ENCODE measurements around the gene FREM2.

FREM2 gene

DNA sequence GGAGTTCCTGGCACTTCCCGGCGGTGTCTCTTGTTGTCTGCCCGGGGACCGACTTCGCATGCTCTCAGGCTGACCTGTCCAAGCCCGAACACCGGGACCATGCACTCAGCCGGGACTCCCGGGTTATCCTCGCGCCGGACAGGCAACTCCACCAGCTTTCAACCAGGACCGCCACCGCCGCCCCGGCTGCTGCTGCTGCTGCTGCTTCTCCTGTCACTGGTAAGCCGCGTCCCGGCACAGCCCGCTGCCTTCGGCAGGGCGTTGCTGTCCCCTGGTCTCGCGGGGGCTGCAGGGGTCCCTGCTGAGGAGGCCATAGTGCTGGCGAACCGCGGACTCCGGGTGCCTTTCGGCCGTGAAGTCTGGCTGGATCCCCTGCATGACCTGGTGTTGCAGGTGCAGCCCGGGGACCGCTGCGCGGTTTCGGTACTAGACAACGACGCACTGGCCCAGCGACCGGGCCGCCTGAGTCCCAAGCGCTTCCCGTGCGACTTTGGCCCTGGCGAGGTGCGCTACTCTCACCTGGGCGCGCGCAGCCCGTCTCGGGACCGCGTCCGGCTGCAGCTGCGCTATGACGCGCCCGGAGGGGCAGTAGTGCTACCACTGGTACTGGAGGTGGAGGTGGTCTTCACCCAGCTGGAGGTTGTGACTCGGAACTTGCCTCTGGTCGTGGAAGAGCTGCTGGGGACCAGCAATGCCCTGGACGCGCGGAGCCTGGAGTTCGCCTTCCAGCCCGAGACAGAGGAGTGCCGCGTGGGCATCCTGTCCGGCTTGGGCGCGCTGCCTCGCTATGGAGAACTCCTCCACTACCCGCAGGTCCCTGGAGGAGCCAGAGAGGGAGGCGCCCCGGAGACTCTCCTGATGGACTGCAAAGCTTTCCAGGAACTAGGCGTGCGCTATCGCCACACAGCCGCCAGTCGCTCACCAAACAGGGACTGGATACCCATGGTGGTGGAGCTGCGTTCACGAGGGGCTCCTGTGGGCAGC, 661 bp downstream of the FREM2 start:
- DNase-seq, result no peak

DNA sequence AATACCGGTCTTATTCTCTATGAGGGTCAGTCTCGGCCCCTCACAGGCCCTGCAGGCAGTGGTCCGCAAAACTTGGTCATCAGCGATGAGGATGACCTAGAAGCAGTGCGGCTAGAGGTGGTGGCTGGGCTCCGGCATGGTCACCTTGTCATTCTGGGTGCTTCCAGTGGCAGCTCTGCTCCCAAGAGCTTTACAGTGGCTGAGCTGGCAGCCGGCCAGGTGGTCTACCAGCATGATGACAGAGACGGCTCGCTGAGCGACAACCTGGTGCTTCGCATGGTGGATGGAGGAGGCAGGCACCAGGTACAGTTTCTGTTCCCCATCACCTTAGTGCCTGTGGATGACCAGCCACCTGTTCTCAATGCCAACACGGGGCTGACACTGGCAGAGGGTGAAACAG, 1.8 kb downstream of the FREM2 start:
- no peak for DNase-seq

DNA sequence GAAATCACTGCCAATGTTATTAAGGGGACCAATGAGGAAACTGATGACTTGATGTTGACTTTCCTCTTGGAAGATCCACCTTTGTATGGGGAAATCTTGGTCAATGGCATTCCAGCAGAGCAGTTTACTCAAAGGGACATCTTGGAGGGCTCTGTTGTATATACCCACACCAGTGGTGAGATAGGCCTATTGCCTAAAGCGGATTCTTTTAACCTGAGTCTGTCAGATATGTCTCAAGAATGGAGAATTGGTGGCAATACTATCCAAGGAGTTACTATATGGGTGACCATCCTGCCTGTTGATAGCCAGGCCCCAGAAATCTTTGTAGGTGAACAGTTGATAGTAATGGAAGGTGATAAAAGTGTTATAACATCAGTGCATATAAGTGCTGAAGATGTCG, 3.4 kb downstream of the FREM2 start:
- DNase-seq, result no peak

DNA sequence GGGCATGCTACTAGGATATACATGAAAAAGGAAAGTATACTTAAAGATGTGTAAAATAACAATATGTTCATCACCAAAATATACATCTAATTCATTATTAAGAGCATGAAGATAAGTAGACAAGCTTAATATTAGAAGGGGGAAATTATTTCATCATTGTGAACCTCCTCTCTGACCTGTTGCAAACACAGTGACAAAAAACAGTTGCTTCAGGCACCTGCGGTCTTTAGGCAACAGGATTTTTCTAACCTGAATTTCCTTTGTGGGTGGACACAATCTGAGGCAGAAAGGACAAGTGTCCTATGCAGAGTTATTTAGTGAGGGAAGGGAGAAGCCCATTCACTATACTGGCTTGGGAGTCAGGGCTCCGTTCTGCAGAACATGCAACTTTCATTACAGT, 6.3 kb downstream of the FREM2 start:
- no peak for DNase-seq

DNA sequence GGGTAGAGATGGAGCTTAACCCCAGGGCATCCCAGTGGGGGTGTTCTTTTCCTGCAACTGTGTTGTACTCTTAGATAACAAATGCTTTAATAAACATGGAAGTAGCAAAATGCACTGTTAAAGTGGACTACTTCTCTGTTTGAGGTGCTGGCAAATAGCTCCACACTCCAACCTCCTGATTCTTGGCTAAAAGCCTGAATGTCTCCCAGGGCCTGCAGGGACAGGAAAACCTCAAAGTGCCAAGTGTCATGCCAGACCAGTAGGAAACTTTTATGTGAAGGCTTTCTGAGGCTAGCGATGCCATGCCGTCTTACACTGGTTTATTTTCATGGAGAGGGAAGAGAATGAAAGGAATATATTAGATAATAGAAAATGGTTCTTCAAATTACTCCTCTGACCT, 6.8 kb downstream of the FREM2 start:
- DNase-seq, result no peak

DNA sequence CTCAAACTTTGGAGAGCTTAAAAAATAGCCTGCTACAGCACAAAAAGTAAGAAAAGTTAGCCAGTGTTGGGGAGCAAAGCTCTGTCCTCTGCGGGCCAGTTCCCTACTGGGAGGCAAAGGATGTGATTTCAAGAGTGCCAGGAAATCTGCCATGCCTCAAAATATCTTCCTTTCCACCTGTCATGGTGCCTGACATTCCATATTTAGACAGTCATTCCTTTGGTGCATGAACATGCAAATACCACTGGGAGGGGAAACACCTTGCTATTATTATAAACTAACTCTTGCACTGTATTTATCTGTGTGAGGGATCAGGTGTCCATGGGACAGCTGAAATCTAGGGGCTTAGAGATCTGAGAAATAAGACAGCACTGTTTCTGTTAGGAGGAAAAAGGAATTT, 10.3 kb downstream of the FREM2 start:
- no peak for DNase-seq

DNA sequence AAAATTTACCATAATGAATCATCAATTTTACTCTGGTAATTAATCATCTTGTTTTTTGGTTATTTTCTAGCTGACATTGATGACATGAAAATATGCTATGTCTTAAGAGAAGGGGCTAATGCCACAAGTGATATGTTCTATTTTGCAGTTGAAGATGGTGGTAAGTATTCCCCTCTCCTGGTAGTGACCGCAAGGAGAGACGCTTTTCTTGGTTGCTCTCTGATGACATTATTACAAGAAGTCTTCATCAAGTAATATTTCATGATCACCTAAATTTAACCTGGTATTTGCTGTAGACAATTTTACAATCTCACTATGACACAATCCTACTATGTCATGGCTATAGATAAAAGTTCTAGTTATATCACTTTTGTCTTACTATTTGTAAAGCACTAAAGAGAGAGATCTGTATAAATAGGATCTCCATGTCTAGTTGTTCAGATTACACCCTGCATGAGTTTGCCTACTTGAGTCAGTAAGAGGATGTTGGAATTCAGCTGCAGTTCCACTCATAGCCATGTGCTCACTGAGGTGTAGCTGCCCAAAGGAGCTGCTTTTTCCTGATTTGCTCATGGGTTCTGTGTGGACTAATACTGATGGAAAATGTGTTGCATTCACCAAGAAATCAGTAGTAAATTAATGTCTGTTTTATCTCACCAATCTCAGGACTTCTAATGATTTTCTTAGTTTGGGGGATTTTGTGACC, 10.9 kb downstream of the FREM2 start:
- no peak for DNase-seq

DNA sequence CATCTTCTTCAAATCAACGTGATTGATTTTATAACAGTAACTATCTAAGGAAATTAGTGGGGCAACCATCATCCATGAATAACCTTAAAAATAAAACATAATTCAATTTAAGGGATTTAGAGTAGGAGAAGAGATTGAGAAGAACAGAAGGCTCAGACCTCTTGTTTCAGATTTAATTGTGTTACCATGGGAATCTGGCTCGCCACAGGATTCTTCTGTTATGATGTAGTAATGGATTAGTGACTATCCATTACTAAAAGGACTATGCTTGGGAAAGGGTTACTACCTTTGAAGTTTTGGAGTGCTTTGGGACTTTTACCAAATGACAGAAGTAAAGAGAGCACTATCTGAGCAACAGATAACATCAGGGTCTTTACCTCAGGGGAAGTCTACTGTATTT, 13.2 kb downstream of the FREM2 start:
- DNase-seq, result no peak

DNA sequence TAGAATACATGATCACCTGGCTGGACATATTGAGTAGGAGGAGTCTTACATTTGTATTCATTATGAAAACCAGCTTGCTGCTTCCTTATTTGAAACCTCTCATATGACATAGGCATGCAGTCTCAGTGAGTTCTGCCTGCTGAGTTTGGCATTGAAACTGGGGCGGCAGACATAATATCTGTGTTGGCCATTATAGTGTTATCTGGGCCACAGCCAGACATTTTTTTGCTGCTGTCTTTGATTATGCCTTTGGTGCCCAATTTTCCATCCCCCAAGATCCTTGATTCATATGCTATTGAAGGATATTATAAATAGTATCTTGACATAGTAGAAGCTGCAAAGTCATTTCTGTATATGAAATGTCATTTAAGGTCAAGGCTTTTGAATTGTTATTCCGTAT, 15.8 kb downstream of the FREM2 start:
- no peak for DNase-seq

DNA sequence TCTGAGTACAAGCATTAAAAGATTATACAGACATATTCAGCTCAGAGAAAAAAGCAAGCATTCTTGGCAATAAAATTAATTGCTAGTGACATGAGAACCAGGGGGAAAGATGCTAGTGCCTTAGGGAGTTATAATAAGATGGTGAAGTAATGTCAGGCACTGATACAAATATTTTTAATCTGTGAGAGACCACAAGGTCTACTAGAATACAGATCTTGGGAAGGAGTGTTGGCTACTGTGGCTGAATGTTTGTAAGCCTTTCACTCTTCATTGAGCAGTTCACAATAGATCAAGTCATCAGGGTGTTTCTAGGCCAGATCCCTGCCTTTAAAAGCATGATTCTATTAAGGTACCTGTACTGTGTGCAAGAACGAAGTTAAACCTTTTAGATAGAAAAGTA, 16.4 kb downstream of the FREM2 start:
- no peak for DNase-seq

DNA sequence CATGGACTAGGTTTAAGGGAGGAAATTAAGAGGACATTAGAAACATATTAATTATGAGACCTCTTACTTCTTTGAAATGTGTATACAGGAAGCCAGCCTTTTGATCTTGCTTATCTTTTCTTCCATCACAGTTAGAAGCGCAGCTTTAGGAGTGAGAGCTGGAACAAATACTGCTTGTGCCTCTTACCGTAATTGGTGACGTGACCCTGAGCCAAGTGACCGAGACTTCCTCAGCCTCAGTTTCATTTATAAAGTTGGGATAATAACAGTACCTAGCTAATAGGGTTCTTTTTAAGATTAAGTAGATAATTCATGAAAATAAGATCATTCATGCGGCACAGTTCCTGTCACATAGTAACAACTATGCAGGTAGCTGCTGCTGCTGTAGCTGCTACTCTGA, 18.5 kb downstream of the FREM2 start:
- DNase-seq, result no peak

DNA sequence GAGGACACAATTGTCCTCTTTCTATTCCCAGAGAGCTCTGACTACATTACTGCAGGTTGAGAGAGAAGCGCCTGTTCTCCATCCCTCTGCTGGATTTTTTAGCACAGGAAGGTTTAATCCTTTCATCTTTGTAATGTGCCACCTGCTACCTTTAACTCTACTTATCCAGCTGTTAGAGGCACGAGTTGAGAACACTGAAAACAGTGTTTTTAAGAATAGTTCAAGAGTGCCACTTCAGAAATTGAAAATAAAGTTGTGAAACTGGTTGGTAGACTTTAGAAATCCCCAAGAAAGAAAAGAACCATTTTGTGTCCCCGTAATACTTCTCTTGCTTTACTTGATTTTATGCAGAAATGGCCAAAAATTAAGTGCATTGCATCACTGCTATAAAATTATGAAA, 20.6 kb downstream of the FREM2 start:
- no peak for DNase-seq

DNA sequence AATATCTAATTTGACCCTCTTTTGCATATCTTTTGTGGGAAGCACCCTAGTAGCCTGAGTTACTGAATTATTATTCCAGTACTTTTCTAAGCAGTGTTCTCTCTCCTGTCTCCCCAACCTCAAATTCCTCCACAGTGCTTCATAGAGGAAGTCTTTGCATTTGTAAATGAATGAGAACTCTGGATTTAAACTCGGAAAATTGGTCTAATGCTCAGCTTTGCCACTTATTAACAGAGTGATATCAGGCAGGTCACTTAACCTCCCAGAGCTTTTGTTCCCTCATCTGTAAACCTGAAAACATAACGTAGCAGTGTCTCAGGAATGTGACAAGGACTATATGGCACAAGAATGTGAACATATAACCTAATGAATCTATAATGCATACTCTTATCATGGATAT, 26.2 kb downstream of the FREM2 start:
- no peak for DNase-seq

DNA sequence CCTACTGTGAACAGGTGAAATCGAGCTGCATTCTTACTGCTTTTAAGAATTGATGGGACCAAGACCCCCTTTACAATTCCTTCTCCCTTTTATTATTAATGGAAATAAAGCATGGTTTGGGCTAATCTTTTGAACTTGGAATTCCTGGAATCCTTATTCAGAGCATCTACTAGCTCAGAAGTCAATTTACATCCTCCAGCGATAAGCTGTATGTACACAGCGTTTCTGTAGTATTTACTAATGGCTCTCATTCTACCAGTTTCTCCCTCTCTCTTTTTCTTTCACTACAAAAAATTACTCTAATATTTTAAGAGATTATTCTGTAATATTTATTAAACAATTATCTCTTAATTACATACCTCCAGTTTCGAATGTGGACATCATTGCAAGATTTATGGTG, 31.5 kb downstream of the FREM2 start:
- no peak for DNase-seq

DNA sequence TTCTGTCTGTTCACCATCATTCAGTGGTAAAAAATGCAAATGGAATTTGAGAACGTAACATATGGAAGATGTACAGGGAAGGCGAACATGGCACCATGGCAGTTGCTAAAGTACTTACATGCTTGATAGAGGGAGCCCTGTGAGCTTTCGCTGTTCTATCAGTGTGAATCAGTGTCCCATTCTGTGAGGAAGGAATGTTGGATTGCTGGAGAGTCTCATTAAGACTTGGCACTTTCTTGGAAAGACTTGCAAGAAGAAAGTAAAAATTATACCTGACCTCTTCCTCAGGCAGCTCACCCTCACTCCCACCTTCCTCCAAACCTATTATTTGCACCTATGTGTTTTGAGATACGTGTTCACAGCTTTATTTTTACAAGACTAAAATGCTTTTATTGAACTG, 43.5 kb downstream of the FREM2 start:
- no peak for DNase-seq

DNA sequence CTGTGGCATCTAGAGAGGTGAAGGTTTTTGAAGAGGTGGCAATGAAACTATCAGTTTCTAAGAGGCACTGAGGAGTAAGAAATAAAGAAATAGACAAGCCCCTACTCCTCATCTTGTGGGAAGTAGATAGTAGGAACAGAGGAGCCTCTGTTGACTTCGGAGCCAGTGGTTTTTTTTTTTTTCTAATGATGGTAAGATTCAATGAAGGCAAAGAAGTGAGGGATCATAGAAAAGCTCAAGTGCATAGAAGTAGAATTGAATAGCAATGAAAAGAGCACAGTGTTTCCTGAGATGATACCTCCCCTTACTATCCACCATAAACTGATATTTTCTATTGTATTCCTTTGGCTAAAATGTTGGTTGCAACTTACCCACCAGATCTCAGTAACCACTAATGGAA, 46.3 kb downstream of the FREM2 start:
- DNase-seq, result no peak

DNA sequence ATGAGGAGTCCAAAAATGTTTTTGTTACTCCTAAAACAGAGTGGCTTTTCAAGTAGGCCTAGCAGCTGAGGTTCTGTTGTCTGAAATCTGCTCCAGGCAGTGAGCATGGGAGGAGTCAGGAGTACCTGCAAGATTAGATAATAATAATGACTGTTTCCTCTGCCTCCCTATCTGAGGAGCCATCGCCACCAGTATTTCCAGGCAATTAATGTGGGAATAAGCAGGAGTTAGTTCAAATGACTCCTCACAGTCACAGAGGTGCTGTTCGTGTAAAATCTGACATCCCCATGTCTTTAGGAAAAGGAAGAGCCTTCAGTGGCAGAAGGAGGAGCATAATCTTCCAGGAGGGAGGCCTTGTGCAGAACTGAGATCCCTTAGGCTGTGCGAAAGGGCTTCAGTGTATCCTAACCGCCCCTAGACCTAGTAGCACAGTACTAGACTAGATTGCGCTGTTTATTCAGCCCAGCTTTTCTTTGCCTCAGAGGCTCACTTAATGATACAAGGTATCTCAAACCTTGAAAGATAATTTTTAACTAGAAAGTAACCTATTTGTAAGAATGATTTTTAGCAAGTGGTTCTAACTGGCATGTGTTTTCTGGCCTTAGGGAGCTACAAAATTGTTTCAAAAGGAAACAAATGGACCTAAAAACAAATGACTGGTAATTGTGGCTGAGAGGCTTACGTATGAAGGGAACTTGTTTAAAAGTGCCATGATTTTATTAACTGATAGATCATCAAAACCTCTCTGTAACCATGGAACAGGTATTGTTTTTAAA, 49.0 kb downstream of the FREM2 start:
- no peak for DNase-seq

DNA sequence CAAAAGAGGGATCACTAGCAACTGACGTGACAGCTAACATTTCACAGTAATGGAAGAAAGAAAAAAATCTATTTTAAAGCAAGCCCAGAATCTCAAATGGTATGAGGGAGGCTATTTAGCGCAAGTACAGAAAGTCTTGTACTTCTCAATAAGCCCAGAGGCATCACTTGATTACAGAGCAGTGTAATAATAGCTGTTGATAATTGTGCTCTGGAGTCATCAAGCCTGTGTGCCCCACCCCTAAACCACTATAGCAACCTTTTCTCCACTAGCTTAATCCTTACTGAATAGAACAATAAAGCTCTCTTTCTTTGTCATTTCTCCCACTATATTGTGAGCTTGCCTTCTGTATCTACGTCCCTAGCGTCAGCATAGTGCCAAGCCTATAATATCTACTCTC, 56.6 kb downstream of the FREM2 start:
- DNase-seq, result no peak

DNA sequence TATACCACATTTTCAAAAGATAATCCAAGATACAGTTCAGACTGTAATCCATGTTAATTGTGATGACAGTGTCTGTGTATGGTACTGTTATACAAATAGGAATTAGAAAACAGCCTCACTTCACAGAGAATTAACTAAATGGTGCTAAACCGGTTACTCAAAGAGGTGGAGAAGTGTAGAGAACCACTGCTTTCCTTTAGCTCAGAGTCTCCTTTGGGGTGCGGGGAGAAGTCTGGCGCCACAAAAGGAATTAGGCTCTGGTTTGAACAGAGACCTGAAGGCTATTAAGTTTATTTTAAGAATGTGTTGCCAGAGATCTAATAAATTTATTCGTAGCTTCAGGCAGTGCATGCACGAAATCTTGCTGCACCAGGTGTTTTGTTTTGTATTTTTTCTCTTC, 65.8 kb downstream of the FREM2 start:
- no peak for DNase-seq

DNA sequence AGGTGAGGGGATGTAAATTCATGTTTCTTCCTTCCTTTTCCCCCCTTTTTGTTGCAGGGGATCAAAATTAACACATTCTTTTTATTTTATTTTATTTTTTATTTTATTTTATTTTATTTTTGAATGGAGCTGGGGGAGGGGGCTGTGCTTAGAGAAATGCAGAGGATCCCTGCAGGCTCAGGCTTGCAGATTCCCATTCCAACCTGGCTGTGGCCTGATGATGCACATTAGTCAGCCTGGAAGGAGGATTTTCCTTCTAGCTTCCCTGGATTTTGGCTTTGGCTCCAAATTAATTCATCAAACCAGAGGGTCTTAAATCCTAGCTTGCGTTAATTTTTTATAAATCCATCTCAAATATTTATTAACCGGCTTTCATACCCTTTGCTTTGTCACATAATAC, 67.0 kb downstream of the FREM2 start:
- no peak for DNase-seq

DNA sequence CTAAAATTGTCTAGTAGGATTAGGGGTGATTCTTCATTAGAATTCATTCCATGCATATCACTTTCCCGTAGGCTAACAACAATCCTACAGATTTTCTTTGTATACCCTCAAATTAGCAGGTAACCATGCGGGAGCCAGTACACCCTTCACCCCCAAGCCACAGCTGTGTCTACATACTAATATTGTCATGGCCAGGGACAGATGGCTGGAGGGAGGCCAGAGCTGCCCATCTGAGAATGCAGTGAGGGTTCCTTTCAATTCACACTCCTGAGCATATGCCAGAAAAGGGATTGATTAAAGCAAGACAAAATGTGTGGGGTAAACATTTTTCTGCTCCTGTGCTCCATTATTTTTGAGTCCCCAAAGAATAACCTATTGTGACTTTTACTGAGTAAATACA, 68.9 kb downstream of the FREM2 start:
- DNase-seq, result no peak

DNA sequence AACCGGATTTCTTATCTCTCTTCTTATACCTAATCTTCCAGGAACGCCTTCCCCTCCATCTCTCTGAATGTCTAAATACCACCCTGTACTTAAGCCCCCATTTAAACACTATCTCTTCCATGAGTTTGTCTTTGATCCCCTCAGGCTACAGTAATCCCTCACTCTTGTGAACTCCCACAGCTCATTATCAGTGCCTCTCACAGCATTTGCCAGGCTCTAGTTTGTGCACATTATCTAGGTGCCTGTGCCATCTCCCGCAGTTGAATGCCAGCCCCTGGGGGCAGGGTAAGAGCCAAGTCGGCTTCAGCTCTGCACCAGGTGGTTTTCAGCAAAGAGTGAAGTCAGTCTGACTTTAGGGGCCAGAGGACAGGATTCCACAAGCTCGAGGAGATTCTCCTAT, 71.4 kb downstream of the FREM2 start:
- DNase-seq, result no peak

DNA sequence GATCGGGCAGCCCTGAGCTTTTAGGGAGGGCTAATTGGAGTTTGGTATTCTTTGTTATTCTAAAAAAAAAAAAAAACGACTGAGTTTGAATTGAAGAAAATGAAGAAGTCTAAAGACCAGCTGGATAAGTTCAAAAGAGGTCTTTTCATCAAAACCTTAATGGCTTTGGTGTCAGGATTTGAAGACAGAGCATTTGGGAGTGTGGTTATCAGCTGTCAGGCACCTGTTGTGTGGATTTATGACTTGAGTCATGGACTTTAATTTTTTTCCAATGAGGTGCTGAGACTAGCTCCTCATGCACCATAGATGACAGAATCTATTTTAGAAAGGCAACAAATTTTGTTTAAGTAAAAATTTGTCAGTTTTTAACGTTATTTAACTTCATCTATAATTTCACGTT, 72.5 kb downstream of the FREM2 start:
- DNase-seq, result no peak
